CD4-positive, alpha-beta memory T cell (primary cell): ENCODE measurements around the gene C20orf144. TPM values are rescaled to one million over a fixed set of nuclear protein-coding genes. Genes with fewer than 3 reads are reported as not detected.

Source experiments
- CTCF ChIA-PET: fragments of 350-600 bp; sonication (Branson Sonifier 250); formaldehyde crosslinking; loops from one replicate; lab custom pipeline; 2021; ENCODE audit warnings: inconsistent platforms; ENCODE audit not compliant: partially characterized antibody; lab: Charles Lee
- POLR2A ChIA-PET: fragments of 350-600 bp; sonication (Branson Sonifier 250); formaldehyde crosslinking; loops from one replicate; lab custom pipeline; 2021; ENCODE audit not compliant: partially characterized antibody; lab: Charles Lee
- DNase-seq, 5 donors: peaks; one replicate each; pipeline versions ENCODE4 v3.0.0 to v3.0.0-alpha.2; 2020 to 2022; ENCODE audit warnings: mixed read lengths in 1 of 5
- H3K27ac ChIP-seq: one replicate; pipeline ENCODE4 v1.7.0; 2013; ENCODE audit warnings: low read depth, low read length
- H3K27me3 ChIP-seq: 2 replicates; pipeline ENCODE4 v1.7.0; 2013; ENCODE audit warnings: mild to moderate bottlenecking, low read length, moderate library complexity; ENCODE audit not compliant: insufficient read depth
- H3K36me3 ChIP-seq: 2 replicates; pipeline ENCODE4 v1.7.0; 2013; ENCODE audit warnings: mild to moderate bottlenecking, low read length, moderate library complexity; ENCODE audit not compliant: insufficient read depth
- H3K4me1 ChIP-seq: 2 replicates; pipeline ENCODE4 v1.7.0; 2013; ENCODE audit warnings: mild to moderate bottlenecking, low read length, moderate library complexity; ENCODE audit not compliant: insufficient read depth
- H3K4me3 ChIP-seq, 2 donors: one replicate each; pipeline ENCODE4 v1.7.0; 2013; ENCODE audit warnings: low read length in 2 of 2, mild to moderate bottlenecking in 1 of 2
- H3K9me3 ChIP-seq, 2 donors: one replicate each; pipeline ENCODE4 v1.7.0; 2013; ENCODE audit warnings: low read length in 2 of 2, control low read depth in 1 of 2; ENCODE audit not compliant: control insufficient read depth in 1 of 2
- H3K27ac Mint-ChIP-seq, 7 donors: one replicate each; pipeline ENCODE4 v1.8.0; 2020 to 2021; ENCODE audit warnings: mixed read lengths in 7 of 7, mild to moderate bottlenecking in 6 of 7, inconsistent platforms in 3 of 7, moderate library complexity in 3 of 7
- H3K27me3 Mint-ChIP-seq, 2 donors: one replicate each; pipeline ENCODE4 v1.8.0; 2020 to 2021; ENCODE audit warnings: mixed read lengths in 2 of 2
- H3K36me3 Mint-ChIP-seq, 2 donors: one replicate each; pipeline ENCODE4 v1.8.0; 2020 to 2021; ENCODE audit warnings: mixed read lengths in 2 of 2, inconsistent platforms in 1 of 2, mild to moderate bottlenecking in 1 of 2
- H3K4me1 Mint-ChIP-seq, 4 donors: one replicate each; pipeline ENCODE4 v1.8.0; 2020 to 2021; ENCODE audit warnings: mixed read lengths in 4 of 4, mild to moderate bottlenecking in 1 of 4
- H3K4me3 Mint-ChIP-seq, 8 donors: one replicate each; pipeline ENCODE4 v1.8.0; 2020 to 2021; ENCODE audit warnings: mixed read lengths in 8 of 8, mild to moderate bottlenecking in 7 of 8, moderate library complexity in 6 of 8, inconsistent platforms in 3 of 8
- H3K9me3 Mint-ChIP-seq, 8 donors: one replicate each; pipeline ENCODE4 v1.8.0; 2020 to 2021; ENCODE audit warnings: mixed read lengths in 8 of 8, mild to moderate bottlenecking in 5 of 8, inconsistent platforms in 3 of 8, moderate library complexity in 1 of 8
- intact Hi-C: fragments of 100-400 bp; cut with micrococcal nuclease; formaldehyde crosslinking; loops from one replicate; pipeline ENCODE4 v1.15.1; 2023
- polyA plus RNA-seq, 2 donors: library from polyadenylated mRNA; unstranded; fragments of 300-500 nt; fragmentation: Illumina TruSeq; gene quantifications; one replicate each; pipeline ENCODE4 v1.2.3, GENCODE V29; 2021
- total RNA-seq, 2 experiments: library from RNA; stranded (reverse); gene quantifications; one replicate each; pipeline ENCODE4 v1.2.3, GENCODE V29; 2021

C20orf144 gene
- total and polyA plus RNA-seq, 4 experiments from 2014 or later, result 0.61 TPM; not detected in 2

DNA sequence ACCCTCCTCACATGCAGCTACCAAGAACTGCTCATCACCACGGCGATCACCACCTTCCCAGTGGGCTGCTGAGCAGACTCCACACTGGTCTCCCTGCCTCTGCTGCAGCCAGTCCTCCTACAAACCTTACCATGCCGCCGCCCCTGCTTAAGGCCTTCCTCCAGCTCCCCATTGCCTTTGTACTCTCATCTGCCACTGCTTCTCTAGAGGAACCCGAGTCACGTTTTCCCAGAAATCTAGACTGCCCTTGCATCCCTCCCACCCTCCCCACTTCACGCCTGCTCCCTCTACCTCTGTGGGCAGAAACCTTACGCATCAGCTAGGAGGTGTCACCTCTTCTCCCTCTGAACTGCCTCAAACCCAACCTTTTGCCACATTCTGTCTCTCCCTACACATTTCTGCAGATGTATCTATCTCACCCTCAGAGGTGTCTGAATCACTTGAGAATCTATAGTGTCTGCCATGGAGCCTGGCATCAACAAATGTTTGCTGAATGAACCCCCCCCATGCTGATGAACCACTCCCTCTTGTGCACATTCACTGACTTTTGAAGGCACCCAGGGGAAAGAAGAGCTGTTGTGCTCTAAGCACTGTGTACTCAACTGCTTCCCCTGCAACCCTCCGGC, 19.7 kb downstream of the C20orf144 start:
- ChIA-PET POLR2A (interaction anchor here (1.2 to 5.3 kb wide), 4 partner anchors 15 to 430 kb away, joined by 3 to 122 read pairs (median 8); partner anchors contain the start of genes ACTL10, C20orf144, EIF2S2 and PXMP4), CTCF (interaction anchor here (1.0 to 6.5 kb wide), 2 partner anchors 14 to 239 kb away, joined by 3 to 88 read pairs; partner anchors contain the start of genes ACTL10 and SNTA1)
- Mint-ChIP-seq H3K27me3 (no peaks in the 10 kb centered on the region), H3K4me1 (peaks cover 27 to 68% (median 49%) of the 10 kb centered on the region in 4 donors), H3K9me3 (no peaks in the 10 kb centered on the region), H3K27ac (peak overlapping the region in 4 of 7 donors; percentile 14 to 82 (median 65)), H3K36me3 (no peaks in the 10 kb centered on the region), H3K4me3 (peak overlapping the region in 2 of 8 donors; percentile 24 to 43)
- no peaks in the 10 kb centered on the region for H3K36me3 ChIP-seq
- intact Hi-C loops, result no loop called here
- H3K27me3 ChIP-seq, result no peaks in the 10 kb centered on the region
- H3K9me3 ChIP-seq, result no peaks in the 10 kb centered on the region
- H3K27ac ChIP-seq, result no peak overlapping the region
- peaks cover 53% of the 10 kb centered on the region for H3K4me1 ChIP-seq
- DNase-seq, result no peak
- H3K4me3 ChIP-seq, result no peak overlapping the region

DNA sequence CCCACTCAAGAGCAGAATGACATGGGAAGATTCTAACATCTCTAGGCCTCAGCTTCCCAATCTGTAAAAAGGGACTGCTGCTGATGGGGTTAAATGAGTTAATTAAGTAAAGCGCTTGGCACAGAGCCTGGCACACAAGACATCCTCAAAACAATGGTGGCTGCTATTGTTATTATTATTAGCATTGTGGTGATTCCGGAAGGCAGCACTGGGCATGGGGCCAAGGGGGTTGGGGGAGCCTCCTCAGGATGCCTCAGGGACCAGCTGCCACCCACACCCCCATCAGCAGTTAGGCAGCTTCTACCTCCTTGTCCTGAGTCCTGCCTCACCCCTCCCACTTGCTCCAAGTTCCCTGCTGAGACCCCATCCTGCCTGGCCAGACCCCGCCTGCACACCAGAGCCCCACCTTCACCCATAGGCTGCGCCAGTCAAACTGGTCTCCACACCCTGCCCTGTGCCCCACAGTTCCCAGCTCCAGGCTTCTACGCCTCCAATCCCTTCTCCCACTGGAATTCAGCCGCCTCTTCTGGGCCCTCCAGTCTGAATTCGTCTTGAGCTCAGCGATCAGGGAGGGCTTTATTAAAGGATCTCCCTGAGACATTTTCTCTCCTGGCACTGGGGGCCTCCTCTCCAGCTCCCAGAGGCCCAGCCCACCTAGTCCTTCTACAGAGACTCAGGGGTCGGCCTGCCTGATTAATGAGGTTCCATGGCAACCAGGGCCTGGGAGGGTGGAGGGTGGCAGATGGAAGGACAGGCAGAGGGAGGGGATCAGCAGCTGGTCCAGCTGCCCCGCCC, 22.6 kb downstream of the C20orf144 start:
- H3K9me3 ChIP-seq, result no peaks in the 10 kb centered on the region
- no peak for DNase-seq
- H3K4me1 ChIP-seq, result peaks cover 46% of the 10 kb centered on the region
- Mint-ChIP-seq H3K9me3 (no peaks in the 10 kb centered on the region), H3K27me3 (no peaks in the 10 kb centered on the region), H3K4me3 (peak overlapping the region in 7 of 8 donors; percentile 31 to 86 (median 58)), H3K4me1 (peaks cover 25 to 66% (median 45%) of the 10 kb centered on the region in 4 donors), H3K36me3 (no peaks in the 10 kb centered on the region), H3K27ac (peak overlapping the region in 6 of 7 donors; percentile 41 to 88 (median 75))
- peak overlapping the region; percentile 54 for H3K27ac ChIP-seq
- ChIA-PET CTCF (interaction anchor here (0.9 to 1.5 kb wide), 3 partner anchors 16 to 195 kb away, joined by 3 to 5 read pairs (median 3); partner anchors contain the start of gene CBFA2T2), POLR2A (interaction anchor here (0.6 to 1.3 kb wide), 7 partner anchors 17 to 48 kb away, joined by 3 to 14 read pairs (median 3); partner anchors contain the start of genes ACTL10, PXMP4 and ZNF341)
- H3K27me3 ChIP-seq, result no peaks in the 10 kb centered on the region
- peak overlapping the region in 1 of 2 donors; percentile 38 for H3K4me3 ChIP-seq
- no peaks in the 10 kb centered on the region for H3K36me3 ChIP-seq
- intact Hi-C loops, result no loop called here

DNA sequence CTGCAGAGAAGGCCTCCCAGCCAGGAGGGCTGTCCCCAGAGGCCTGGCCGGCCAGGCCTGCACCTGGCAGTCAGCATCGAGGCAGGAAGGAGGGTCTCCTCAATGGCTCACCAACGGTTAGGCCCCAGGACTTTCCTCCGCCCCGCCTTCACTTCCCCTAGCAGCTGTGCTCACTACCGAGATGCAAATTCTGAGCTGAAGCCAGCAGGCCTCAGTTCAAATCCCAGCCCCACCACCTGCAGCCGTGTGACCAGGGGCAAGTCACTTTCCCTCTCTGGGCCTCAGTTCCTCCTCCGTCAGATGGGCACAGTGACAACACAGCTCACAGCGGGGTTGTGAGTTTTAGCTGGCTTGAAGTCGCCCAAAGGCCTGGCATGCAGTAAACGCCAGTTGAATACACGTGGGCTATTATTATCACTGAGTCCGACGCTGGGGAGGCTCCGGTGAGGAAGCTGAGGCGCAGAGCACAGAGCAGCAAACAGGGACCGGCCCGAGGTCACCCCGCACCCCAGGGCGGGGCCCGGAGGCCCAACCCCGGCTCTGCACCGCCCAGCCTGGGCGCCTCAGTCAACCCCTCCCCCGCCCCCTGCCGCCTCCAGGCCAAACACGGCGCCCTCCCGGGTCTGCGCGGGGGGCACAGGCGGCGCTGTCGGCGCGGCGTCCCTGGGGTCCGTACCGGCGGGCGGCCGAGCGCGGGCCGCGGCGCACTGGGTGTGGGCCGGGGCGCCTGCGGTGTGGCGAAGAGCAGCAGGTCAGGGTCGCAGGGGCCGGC, 23.4 kb downstream of the C20orf144 start:
- H3K4me1 ChIP-seq, result peaks cover 46% of the 10 kb centered on the region
- peak overlapping the region in 1 of 2 donors; percentile 38 for H3K4me3 ChIP-seq
- intact Hi-C loops, result loop anchor here (1.0 kb wide), 6 partner anchors 22 to 284 kb away; partner anchors contain the start of genes CDK5RAP1, CHMP4B and PXMP4
- Mint-ChIP-seq H3K9me3 (no peaks in the 10 kb centered on the region), H3K27me3 (no peaks in the 10 kb centered on the region), H3K4me3 (peak overlapping the region; percentile 44 to 86 (median 74)), H3K27ac (peak overlapping the region; percentile 26 to 86 (median 70)), H3K4me1 (peaks cover 28 to 70% (median 47%) of the 10 kb centered on the region in 4 donors), H3K36me3 (no peaks in the 10 kb centered on the region)
- H3K27me3 ChIP-seq, result no peaks in the 10 kb centered on the region
- DNase-seq, result peak in 2 of 5 donors; percentile 26 to 31
- H3K27ac ChIP-seq, result peak overlapping the region; percentile 54
- CTCF ChIA-PET, result interaction anchor here (0.9 to 1.5 kb wide), 3 partner anchors 17 to 195 kb away, joined by 3 to 5 read pairs (median 3); partner anchors contain the start of gene CBFA2T2
- no peaks in the 10 kb centered on the region for H3K36me3 ChIP-seq
- POLR2A ChIA-PET, result interaction anchor here (0.9 to 1.3 kb wide), 6 partner anchors 18 to 46 kb away, joined by 3 to 14 read pairs (median 4); partner anchors contain the start of genes ACTL10, PXMP4 and ZNF341
- no peaks in the 10 kb centered on the region for H3K9me3 ChIP-seq

DNA sequence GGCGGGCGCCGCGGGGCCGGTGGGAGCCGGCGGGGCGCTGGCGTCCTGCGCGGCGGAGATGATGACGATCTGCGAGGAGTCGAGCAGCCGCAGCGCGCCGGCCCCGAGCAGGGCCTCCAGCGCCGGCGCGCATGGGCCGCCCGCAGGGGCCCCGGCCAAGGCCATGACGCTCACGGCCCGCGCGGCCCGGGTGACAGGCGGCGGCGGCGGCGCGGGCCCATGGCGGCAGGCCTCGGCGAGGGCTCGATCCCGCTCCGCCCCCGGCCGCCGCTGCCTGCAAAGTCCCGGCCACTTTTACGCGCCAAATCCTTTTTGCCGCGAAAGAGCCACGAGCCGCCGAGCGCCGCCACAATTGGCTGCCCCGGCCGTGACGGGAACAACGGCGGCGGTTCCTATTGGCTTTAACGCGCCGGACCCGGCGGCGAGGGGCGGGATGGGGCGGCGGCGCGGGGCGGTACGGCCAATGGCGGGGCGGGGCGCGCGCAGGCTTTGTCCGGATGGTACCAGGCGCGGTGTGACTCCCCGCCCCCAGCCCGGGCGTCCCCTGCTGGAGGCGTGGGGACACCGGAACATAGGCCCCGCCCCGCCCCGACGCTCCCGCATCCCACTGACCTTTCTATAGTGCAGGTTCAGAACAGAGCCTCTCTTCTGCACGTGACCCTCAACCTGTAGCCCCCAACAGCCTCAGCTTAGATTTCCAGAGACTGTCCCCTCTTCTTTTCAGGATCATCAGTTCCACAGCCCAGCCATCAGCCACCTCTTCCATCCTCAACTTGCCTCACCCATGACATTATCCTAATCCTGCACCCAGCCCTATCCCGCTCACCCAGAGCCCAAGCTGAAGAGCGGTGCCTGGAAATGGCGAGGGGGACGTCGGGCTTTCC, 24.2 kb downstream of the C20orf144 start, which contains the start of gene E2F1:
E2F1 (minus strand) TSS at position 286 of the 884 bp plus-strand sequence; CDS start at position 165, 121 bp downstream.
- no peaks in the 10 kb centered on the region for H3K9me3 Mint-ChIP-seq
- ChIA-PET CTCF (interaction anchor here (0.9 to 2.1 kb wide), 4 partner anchors 19 to 126 kb away, joined by 3 to 15 read pairs (median 4); partner anchors contain the start of gene ACTL10), POLR2A (interaction anchor here (0.8 to 4.3 kb wide), 9 partner anchors 7 to 173 kb away, joined by 3 to 15 read pairs (median 6); partner anchors contain the start of genes ACTL10, C20orf144, PXMP4 and ZNF341)
- peak within 1 kb of the TSS in 1 of 2 donors; percentile 38 for H3K4me3 ChIP-seq
- peak within 1 kb of the TSS; percentile 82 to 89 (median 86) for H3K4me3 Mint-ChIP-seq
- H3K9me3 ChIP-seq, result no peaks in the 10 kb centered on the region
- H3K36me3 Mint-ChIP-seq, result no peaks in the 10 kb centered on the region
- peak within 1 kb of the TSS; percentile 54 for H3K27ac ChIP-seq
- peaks cover 40% of the 10 kb centered on the region for H3K4me1 ChIP-seq
- H3K36me3 ChIP-seq, result no peaks in the 10 kb centered on the region
- H3K27ac Mint-ChIP-seq, result peak within 1 kb of the TSS; percentile 84 to 94 (median 91)
- no peaks in the 10 kb centered on the region for H3K27me3 Mint-ChIP-seq
- H3K27me3 ChIP-seq, result no peaks in the 10 kb centered on the region
- DNase-seq, result peak; percentile 91 to 95 (median 93)
- peaks cover 26 to 62% (median 43%) of the 10 kb centered on the region in 4 donors for H3K4me1 Mint-ChIP-seq
- intact Hi-C loops, result loop anchor here (1.0 kb wide), 6 partner anchors 23 to 285 kb away; partner anchors contain the start of genes CDK5RAP1, CHMP4B and PXMP4

DNA sequence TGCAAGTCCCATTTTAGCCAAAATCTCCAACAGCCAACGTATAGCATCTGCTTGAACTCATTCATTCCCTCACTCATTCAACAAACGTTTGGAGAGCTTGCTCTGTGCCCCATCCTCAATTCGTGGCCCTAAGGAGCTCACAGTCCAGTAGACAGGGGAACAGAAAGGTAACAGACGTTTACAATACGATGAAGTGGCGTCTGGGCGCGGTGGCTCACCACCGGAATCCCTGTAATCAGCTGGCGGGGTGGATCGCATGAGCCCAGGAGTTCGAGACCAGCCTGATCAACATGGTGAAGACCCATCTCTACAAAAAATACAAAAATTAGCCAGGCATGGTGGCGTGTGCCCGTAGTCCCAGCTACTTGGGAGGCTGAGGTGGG, 24.8 kb downstream of the C20orf144 start:
- H3K4me1 Mint-ChIP-seq, result peaks cover 22 to 56% (median 39%) of the 10 kb centered on the region in 4 donors
- no peaks in the 10 kb centered on the region for H3K9me3 Mint-ChIP-seq
- peak overlapping the region; percentile 74 to 94 (median 91) for H3K27ac Mint-ChIP-seq
- no peaks in the 10 kb centered on the region for H3K27me3 Mint-ChIP-seq
- intact Hi-C loops, result loop anchor here (1.0 kb wide), 6 partner anchors 24 to 286 kb away; partner anchors contain the start of genes CDK5RAP1, CHMP4B and PXMP4
- no peak for DNase-seq
- H3K4me3 ChIP-seq, result no peak overlapping the region
- peaks cover 40% of the 10 kb centered on the region for H3K4me1 ChIP-seq
- H3K27me3 ChIP-seq, result no peaks in the 10 kb centered on the region
- H3K9me3 ChIP-seq, result no peaks in the 10 kb centered on the region
- H3K36me3 ChIP-seq, result no peaks in the 10 kb centered on the region
- ChIA-PET CTCF (interaction anchor here (0.9 to 2.1 kb wide), 3 partner anchors 19 to 32 kb away, joined by 3 to 15 read pairs (median 4); partner anchors contain the start of gene ACTL10), POLR2A (interaction anchor here (0.8 to 4.3 kb wide), 6 partner anchors 8 to 172 kb away, joined by 3 to 15 read pairs (median 6); partner anchors contain the start of genes ACTL10, C20orf144 and PXMP4)
- H3K4me3 Mint-ChIP-seq, result peak overlapping the region; percentile 82 to 89 (median 84)
- no peaks in the 10 kb centered on the region for H3K36me3 Mint-ChIP-seq
- H3K27ac ChIP-seq, result peak overlapping the region; percentile 37
